Neural cell (in vitro differentiated cells): ENCODE measurements around the gene NRN1L.

Experiments used
- CTCF ChIP-seq: fragments of 450-650 bp; IDR thresholded peaks from 2 replicates; pipeline ENCODE4 v1.5.1; 2014; ENCODE audit warnings: antibody characterized with exemption, mild to moderate bottlenecking, moderate library complexity; ENCODE audit not compliant: poor library complexity, severe bottlenecking
- EP300 ChIP-seq: fragments of 450-650 bp; conservative IDR thresholded peaks from 2 replicates; pipeline ENCODE4 v1.6.1; 2014; ENCODE audit warnings: antibody characterized with exemption, mild to moderate bottlenecking, moderate library complexity; ENCODE audit not compliant: poor library complexity, severe bottlenecking
- EZH2 ChIP-seq: fragments of 200-600, 300-800 bp; shearing (Covaris generic), sonication (generic); IDR thresholded peaks from 2 replicates; pipeline ENCODE4 v1.6.1; 2014; ENCODE audit warnings: antibody characterized with exemption, low read length, borderline replicate concordance, mild to moderate bottlenecking; ENCODE audit not compliant: insufficient read depth, poor library complexity, severe bottlenecking
- POLR2AphosphoS5 ChIP-seq: IDR thresholded peaks from 2 replicates; pipeline ENCODE4 v1.6.1; 2012
- RAD21 ChIP-seq: fragments of 450-650 bp; conservative IDR thresholded peaks from 2 replicates; pipeline ENCODE4 v1.6.1; 2014; ENCODE audit warnings: antibody characterized with exemption, mild to moderate bottlenecking, moderate library complexity
- REST ChIP-seq: IDR thresholded peaks from 2 replicates; pipeline ENCODE4 v1.6.1; 2012; ENCODE audit warnings: borderline replicate concordance
- SMC3 ChIP-seq: fragments of 450-650 bp; conservative IDR thresholded peaks from 2 replicates; pipeline ENCODE4 v1.6.1; 2014; ENCODE audit warnings: antibody characterized with exemption, mild to moderate bottlenecking, moderate library complexity; ENCODE audit not compliant: poor library complexity

GRCh38 chr16:67842509-67843342 is 42.0 kb upstream of the NRN1L start:
- peak; percentile 74 for TF ChIP-seq CTCF
- TF ChIP-seq SMC3, result peak; percentile 47
- TF ChIP-seq POLR2AphosphoS5, result peak; percentile 51
- TF ChIP-seq RAD21, result peak; percentile 42
- TF ChIP-seq EP300, result no peak
- no peak for TF ChIP-seq EZH2
- TF ChIP-seq REST, result peak; percentile 87
